H1 (cell line): Measurements from ENCODE around the gene GTSE1. TPM values are rescaled to one million over a fixed set of nuclear protein-coding genes. Genes with fewer than 3 reads are reported as not detected.
A peak's percentile ranks its signal among the peaks of the same experiment; 100 is the strongest.

Experiments used
- ATF2 ChIP-seq: IDR thresholded peaks from 2 replicates; pipeline ENCODE4 v1.6.1; 2012; ENCODE audit warnings: low read length, inconsistent platforms
- BACH1 ChIP-seq: IDR thresholded peaks from 2 replicates; pipeline ENCODE4 v1.6.1; 2012; ENCODE audit warnings: low read length, improper control_type of control experiment
- CHD1 ChIP-seq: IDR thresholded peaks from 2 replicates; pipeline ENCODE4 v1.6.1; 2012; ENCODE audit warnings: low read depth, low read length, improper control_type of control experiment
- EGR1 ChIP-seq: IDR thresholded peaks from 2 replicates; pipeline ENCODE4 v1.6.1; 2011; ENCODE audit warnings: low read depth, low read length, borderline replicate concordance
- KDM5A ChIP-seq: fragments of 200-600 bp; IDR thresholded peaks from 2 replicates; pipeline ENCODE4 v1.7.1; 2012; ENCODE audit warnings: mild to moderate bottlenecking, low read length, inconsistent platforms, mixed read lengths
- RAD21 ChIP-seq, 2 experiments: IDR thresholded peaks in 1 of 2; conservative IDR thresholded peaks in 1 of 2; 2 replicates each; pipeline ENCODE4 v1.6.1; 2011; ENCODE audit warnings: low read depth in 2 of 2, low read length in 2 of 2, improper control_type of control experiment in 1 of 2, inconsistent platforms in 1 of 2, mild to moderate bottlenecking in 1 of 2, moderate library complexity in 1 of 2
- RFX5 ChIP-seq: IDR thresholded peaks from 2 replicates; pipeline ENCODE4 v1.6.1; 2011; ENCODE audit warnings: low read depth, low read length, improper control_type of control experiment, borderline replicate concordance
- SIN3A ChIP-seq, 2 experiments: IDR thresholded peaks in 1 of 2; conservative IDR thresholded peaks in 1 of 2; 2 replicates each; pipeline ENCODE4 v1.6.1; 2011 to 2012; ENCODE audit warnings: low read length in 2 of 2, improper control_type of control experiment in 1 of 2, low read depth in 1 of 2, mild to moderate bottlenecking in 1 of 2
- SP2 ChIP-seq: IDR thresholded peaks from 2 replicates; pipeline ENCODE4 v1.6.1; 2012; ENCODE audit warnings: mild to moderate bottlenecking, low read length, inconsistent platforms
- TEAD4 ChIP-seq: IDR thresholded peaks from 2 replicates; pipeline ENCODE4 v1.6.1; 2012; ENCODE audit warnings: low read depth, low read length, inconsistent platforms, mixed read lengths
- ZNF274 ChIP-seq: IDR thresholded peaks from 2 replicates; pipeline ENCODE4 v1.7.0; 2012; ENCODE audit warnings: low read length, borderline replicate concordance; ENCODE audit errors: extremely low read depth
- polyA plus RNA-seq, 7 experiments: library from polyadenylated mRNA; depleted of rRNA in 3 of 7; stranded (reverse) in 5 of 7; unstranded in 2 of 7; fragments of >200 nt in 5 of 7; fragments of 200-250 nt in 2 of 7; gene quantifications; 1 replicate in 5 of 7; 2 replicates in 1 of 7; 4 replicates in 1 of 7; pipeline versions ENCODE4 v1.2.1 to v1.2.3, GENCODE V29; 2011 to 2013; ENCODE audit warnings: missing spikeins in 2 of 7, mixed read lengths in 2 of 7
- total RNA-seq: library from RNA; stranded (reverse); fragmentation: NEBNext Ultra II Directional; extraction: Animal tissue kit (Norgen Biotek cat#: 25700); gene quantifications from 2 replicates; pipeline ENCODE4 v1.2.1, GENCODE V29; 2021

GTSE1 gene
- total and polyA plus RNA-seq, 2 of the 8 experiments (the other 6 are each of a cell fraction or from before 2014, with no cell fraction given): 17.5 to 38.6 TPM

GRCh38 chr22:46356496-46357480 is 60.1 kb downstream of the GTSE1 start (continued):
- TF ChIP-seq KDM5A: no peak
- TF ChIP-seq CHD1: no peak
- TF ChIP-seq RFX5: no peak
- TF ChIP-seq SIN3A (conservative IDR thresholded peaks at IDR 0.05 in 1 of 2, IDR thresholded peaks at IDR 0.05 in 1 of 2; ENCODE audit: low read depth in 1 of 2, low read length in 2 of 2): no peak
- peak in 1 of 2 experiments; percentile 18; a peak in 1 of 4 replicates for TF ChIP-seq RAD21 (IDR thresholded peaks at IDR 0.05 in 1 of 2, conservative IDR thresholded peaks at IDR 0.05 in 1 of 2; ENCODE audit: low read depth in 2 of 2, low read length in 2 of 2)
- TF ChIP-seq BACH1: no peak
- TF ChIP-seq EGR1: no peak
- TF ChIP-seq ATF2: no peak
- TF ChIP-seq ZNF274: no peak
- no peak for TF ChIP-seq TEAD4
- TF ChIP-seq SP2: no peak
